ENCODE measurements around the gene KNSTRN. TPM values are rescaled to one million over a fixed set of nuclear protein-coding genes. Genes with fewer than 3 reads are reported as not detected.

Gene KNSTRN
- total and polyA plus RNA-seq, 2 of the 13 experiments (the other 11 are each of a cell fraction or from before 2014, with no cell fraction given), result 20.3 to 62.3 TPM

DNA sequence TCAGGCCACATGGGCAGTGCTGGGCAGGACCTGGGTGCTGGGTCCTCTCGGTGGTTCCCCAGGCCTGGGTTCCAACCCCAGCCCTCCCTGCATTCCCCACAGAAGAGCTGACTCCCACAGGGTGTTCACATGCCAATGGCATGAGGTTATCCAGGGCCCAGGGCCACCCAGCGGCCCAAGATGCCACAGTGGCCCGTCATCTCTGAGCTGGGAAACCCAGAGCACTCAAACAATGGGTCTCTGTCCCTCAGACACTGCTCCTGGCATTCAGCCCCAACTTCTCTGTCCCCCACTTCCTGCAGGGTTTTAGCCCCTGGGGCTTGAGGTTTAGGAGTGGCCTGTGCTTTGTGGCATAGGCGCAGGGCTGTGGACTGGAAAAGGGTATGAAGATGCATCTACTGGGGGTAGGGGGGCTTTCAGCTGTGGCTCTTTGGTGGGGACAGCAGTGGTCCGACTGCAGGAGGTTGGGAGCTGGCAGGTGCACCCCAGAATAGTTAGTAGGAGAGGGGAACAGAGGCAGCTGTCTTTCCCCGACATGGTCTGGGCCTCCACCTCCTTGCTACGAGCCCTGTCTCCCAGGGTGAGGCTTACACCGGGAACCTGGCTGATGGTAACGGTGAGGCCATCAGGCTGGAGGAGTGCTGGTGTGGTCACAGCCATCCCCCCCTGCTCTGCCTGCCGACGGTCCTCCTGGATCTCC, 43.5 kb upstream of the KNSTRN start (continued):
- TF ChIP-seq, protein P1, sequence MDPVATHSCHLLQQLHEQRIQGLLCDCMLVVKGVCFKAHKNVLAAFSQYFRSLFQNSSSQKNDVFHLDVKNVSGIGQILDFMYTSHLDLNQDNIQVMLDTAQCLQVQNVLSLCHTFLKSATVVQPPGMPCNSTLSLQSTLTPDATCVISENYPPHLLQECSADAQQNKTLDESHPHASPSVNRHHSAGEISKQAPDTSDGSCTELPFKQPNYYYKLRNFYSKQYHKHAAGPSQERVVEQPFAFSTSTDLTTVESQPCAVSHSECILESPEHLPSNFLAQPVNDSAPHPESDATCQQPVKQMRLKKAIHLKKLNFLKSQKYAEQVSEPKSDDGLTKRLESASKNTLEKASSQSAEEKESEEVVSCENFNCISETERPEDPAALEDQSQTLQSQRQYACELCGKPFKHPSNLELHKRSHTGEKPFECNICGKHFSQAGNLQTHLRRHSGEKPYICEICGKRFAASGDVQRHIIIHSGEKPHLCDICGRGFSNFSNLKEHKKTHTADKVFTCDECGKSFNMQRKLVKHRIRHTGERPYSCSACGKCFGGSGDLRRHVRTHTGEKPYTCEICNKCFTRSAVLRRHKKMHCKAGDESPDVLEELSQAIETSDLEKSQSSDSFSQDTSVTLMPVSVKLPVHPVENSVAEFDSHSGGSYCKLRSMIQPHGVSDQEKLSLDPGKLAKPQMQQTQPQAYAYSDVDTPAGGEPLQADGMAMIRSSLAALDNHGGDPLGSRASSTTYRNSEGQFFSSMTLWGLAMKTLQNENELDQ (CRISPR knock-in tag; IDR thresholded peaks at IDR 0.05; ENCODE audit: borderline replicate concordance), result no peak
- no peak for TF ChIP-seq GRHL1 (CRISPR knock-in tag; conservative IDR thresholded peaks at IDR 0.05)
- no peak for TF ChIP-seq KLF11 (CRISPR knock-in tag; IDR thresholded peaks at IDR 0.05)
- no peak for TF ChIP-seq ATF1 (CRISPR knock-in tag; IDR thresholded peaks at IDR 0.05)
- no peak for TF ChIP-seq CENPBD1 (CRISPR knock-in tag; IDR thresholded peaks at IDR 0.05; ENCODE audit: borderline replicate concordance, low read depth)
- TF ChIP-seq, protein P2, sequence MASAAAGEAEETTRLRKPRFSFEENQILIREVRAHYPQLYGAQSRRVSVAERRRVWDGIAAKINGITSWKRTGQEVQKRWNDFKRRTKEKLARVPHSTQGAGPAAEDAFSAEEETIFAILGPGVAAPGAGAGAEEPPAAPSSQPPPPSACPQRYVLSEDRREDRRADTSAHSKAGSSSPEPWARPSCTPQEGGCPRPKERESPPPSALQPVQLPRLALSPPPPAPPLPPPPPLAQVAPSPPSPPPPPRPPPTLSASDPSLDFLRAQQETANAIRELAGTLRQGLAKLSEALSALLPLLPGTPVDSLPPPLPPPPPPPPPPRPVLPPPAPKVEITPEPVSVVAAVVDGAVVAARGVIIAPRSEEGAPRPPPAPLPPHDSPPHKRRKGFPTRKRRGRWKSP (CRISPR knock-in tag; IDR thresholded peaks at IDR 0.05), result no peak
- no peak for TF ChIP-seq ZNF530 (CRISPR knock-in tag; IDR thresholded peaks at IDR 0.05; ENCODE audit: low read depth)
- no peak for TF ChIP-seq ZNF30 (CRISPR knock-in tag; IDR thresholded peaks at IDR 0.05)
- TF ChIP-seq RFX1 (IDR thresholded peaks at IDR 0.05), result no peak
- TF ChIP-seq ZNF580 (CRISPR knock-in tag; IDR thresholded peaks at IDR 0.05; ENCODE audit: borderline replicate concordance, low read depth), result no peak
- no peak for TF ChIP-seq ZNF335 (CRISPR knock-in tag; IDR thresholded peaks at IDR 0.05)
- TF ChIP-seq PAWR (CRISPR knock-in tag; IDR thresholded peaks at IDR 0.05; ENCODE audit: borderline replicate concordance), result no peak
- no peak for TF ChIP-seq HNF4G (IDR thresholded peaks at IDR 0.05; ENCODE audit: borderline replicate concordance, low read depth, low read length)
- TF ChIP-seq HNF4G (CRISPR knock-in tag; IDR thresholded peaks at IDR 0.05; ENCODE audit: borderline replicate concordance, low read depth), result no peak
- no peak for TF ChIP-seq ZIK1 (CRISPR knock-in tag; IDR thresholded peaks at IDR 0.05; ENCODE audit: borderline replicate concordance, low read depth)
- no peak for TF ChIP-seq ZNF484 (CRISPR knock-in tag; IDR thresholded peaks at IDR 0.05; ENCODE audit: borderline replicate concordance, low read depth)
- TF ChIP-seq ZBTB44 (CRISPR knock-in tag; IDR thresholded peaks at IDR 0.05), result no peak
- TF ChIP-seq, protein P3, sequence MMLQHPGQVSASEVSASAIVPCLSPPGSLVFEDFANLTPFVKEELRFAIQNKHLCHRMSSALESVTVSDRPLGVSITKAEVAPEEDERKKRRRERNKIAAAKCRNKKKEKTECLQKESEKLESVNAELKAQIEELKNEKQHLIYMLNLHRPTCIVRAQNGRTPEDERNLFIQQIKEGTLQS (CRISPR knock-in tag; IDR thresholded peaks at IDR 0.05), result peak; percentile 54; the same call in 1 of the 2 replicates
- TF ChIP-seq ZNF260 (CRISPR knock-in tag; IDR thresholded peaks at IDR 0.05; ENCODE audit: borderline replicate concordance, low read depth), result no peak
- TF ChIP-seq WIZ (CRISPR knock-in tag; IDR thresholded peaks at IDR 0.05), result no peak
